ENCODE results near the gene DDX3Y.

Gene DDX3Y

DNA sequence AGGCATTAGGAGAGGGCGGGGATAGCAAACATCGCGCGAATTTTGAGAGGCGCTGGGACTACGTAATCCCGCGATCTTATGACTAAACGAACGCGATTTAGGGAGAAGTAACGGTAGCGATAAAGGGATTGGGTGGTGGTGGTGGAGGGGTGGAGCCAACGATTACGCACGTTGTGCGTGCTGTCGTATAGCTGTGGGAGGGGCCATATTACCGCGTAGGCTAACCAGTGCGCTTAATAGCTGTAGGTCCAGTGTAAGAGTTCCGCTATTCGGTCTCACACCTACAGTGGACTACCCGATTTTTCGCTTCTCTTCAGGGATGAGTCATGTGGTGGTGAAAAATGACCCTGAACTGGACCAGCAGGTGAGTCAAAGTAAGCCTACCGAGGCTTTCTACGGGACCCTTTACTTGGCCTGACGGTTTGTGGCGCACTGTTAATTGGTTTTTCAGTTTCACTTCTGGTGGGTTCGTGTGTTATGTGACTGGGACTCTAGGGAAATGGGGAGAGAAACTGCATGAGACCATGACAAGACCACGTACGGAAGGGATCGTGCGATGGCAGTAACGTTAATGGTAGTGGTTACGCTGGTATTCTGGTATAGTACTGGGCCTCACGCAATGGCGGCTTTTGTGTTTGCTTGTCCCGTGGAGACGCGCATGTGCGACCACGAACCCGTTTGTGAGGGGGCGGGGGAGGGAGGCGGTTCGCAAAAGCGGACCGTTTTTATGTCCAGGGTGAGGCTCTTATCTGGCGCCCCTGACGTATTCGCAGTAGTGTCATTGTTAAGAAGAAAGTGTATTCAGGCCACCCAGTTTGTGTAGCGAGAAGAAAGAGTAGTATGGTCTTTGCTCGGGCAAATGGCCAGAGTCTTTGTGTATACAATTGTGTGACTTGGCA is at the start of gene DDX3Y:
Gene DDX3Y (plus strand): TSS at position 251 of the 899 bp plus-strand sequence. CDS start 69 bp downstream, at position 320.
- FAIRE-seq: peak; percentile 97

GRCh38 chrY:12855791-12856275 is 48.8 kb upstream of the DDX3Y start:
- no peak for FAIRE-seq

- no peak for FAIRE-seq
Observed at GRCh38 chrY:12867960-12868359, 36.7 kb upstream of the DDX3Y start.

DNA sequence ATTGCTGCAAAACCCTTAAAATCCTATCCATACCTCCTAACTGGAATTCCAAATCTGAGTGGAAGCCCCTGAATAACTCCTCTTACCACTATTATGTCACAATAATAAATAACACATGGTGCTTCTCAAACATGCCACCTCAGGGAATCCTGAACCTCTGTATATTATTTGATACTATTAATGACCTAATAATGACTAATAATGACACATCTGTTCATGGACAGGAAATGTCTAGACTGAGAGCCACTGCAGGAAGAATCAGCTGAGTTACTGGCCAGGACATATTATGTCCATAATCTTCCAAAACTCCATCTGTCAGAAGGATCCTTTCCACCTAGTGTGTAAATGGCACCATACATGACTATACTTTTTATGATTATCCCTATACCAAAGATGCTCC is 7.7 kb upstream of the DDX3Y start:
- FAIRE-seq: no peak

DNA sequence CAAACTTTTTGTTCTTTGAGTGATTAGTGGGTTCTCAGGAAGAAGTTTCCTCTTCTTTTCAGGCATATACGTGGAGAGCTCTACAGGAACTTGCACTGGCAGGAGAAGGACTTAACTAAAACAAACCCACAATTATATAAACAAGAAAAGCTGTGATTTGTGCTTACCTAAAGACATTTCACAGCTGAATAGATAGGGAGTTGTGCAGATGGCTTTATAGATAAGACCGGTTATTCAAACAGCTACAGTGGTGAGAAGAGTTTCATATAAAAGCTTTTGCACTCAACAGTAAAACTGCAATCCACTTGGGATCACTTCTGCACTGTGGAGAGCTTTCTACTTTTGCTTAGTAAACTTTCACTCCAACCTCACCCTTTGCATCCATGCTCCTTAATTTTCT is 6.1 kb upstream of the DDX3Y start:
- FAIRE-seq: no peak

GRCh38 chrY:12905517-12905872 is 827 bp downstream of the DDX3Y start:
- no peak for FAIRE-seq

GRCh38 chrY:12905895-12906294 is 1.2 kb downstream of the DDX3Y start:
- FAIRE-seq: no peak

DNA sequence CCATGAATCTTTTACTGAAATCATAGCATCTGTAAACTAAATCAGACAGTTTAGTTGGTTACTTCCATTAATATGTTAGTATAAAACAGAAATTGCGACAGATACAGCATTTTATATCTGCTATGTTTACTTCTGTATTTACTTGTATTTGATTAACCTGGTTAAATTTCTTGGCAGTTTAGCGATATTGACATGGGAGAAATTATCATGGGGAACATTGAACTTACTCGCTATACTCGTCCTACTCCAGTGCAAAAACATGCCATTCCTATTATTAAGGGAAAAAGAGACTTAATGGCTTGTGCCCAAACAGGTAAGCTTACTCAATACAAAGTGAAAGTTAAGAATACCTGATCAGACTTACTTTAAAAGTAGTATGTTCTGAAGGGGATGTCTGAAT is 8.9 kb downstream of the DDX3Y start:
- no peak for FAIRE-seq

DNA sequence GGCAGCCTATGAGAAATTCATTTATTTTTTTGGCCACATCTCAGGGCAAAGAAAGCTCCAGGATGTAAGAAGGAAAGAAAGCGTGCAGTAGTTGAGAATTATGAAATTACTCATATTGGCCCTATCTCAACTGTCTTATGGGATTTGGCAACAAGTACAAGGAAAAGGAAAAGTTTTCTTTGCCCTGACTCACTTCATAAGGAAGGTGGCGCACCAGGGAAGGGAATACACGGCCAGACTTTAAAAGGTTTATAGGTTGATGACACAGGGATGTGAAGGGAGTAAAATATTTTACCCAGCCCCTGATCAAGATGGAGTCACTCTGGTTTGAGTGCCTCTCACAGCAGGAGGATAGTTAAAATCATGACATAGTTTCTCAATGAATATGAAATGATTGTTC is 23.4 kb downstream of the DDX3Y start:
- no peak for FAIRE-seq

- FAIRE-seq: no peak
Observed at GRCh38 chrY:12941725-12942687, 37.3 kb downstream of the DDX3Y start.

Measured in G401.6 (cell line).